GM12892 (cell line): ENCODE measurements around the gene NPHP4. TPM values are rescaled to one million over a fixed set of nuclear protein-coding genes. Genes with fewer than 3 reads are reported as not detected.
A peak's percentile ranks its signal among the peaks of the same experiment; 100 is the strongest.

Experiments used
- DNase-seq: peaks from one replicate; pipeline ENCODE4 v3.0.0; 2011; ENCODE audit not compliant: insufficient read length
- FAIRE-seq: peaks from 2 replicates; lab custom pipeline; 2011; peaks lifted over from hg19 to GRCh38; lab: Jason Lieb, UNC
- POLR2A ChIP-seq: IDR thresholded peaks from 2 replicates; pipeline ENCODE4 v1.6.1; 2011; ENCODE audit warnings: low read depth, low read length, control low read depth
- POLR2AphosphoS5 ChIP-seq: IDR thresholded peaks from 2 replicates; pipeline ENCODE4 v1.6.1; 2011; ENCODE audit warnings: low read depth, low read length, control low read depth
- TAF1 ChIP-seq: IDR thresholded peaks from 2 replicates; pipeline ENCODE4 v1.6.1; 2011; ENCODE audit warnings: low read depth, mild to moderate bottlenecking, control low read depth, low read length, borderline replicate concordance
- polyA plus RNA-seq: library from polyadenylated mRNA; unstranded; fragments of >200 nt; gene quantifications from one replicate; pipeline ENCODE4 v1.2.1, GENCODE V29; 2012; ENCODE audit warnings: missing spikeins, inconsistent platforms; ENCODE audit not compliant: missing spikeins

NPHP4 gene
- polyA plus RNA-seq: 4.7 TPM

DNA sequence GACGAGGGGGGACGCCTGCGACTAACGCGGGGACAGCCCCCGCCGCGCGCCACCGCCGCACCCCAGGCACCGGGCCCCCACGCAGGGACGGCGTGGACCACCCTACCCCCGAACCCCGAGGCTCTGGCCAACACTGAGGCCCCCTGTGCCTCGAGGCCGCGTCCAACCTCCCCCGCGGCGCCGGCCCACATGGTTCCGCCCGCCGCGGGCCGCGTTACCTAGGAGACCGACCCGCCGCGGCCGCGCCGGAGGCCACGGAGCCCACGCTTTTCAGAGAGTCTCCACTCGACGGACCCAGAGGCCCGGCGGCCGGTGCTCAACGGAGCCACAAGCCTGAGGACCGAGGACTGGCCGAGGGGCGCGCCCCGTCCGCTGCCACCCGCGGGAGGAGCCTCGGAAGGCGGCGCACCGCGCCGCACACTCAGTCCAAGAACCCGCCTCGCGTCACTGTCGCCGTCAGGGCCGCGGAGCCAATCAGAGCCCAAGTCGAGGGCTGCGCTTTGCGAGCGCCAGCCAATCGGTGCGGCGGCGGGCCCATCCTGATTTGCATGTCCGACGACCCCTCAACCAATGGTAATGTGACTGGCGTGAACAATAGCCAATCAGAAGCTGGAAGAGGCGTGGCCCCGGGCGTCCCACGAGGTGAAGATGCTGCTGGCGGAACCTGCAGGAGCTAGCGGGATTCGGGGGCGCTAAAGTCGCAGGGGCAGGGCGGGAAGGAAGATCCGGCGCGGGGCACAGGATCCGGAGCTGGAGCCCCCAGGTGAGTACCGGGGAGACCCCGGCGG lies at the start of gene NPHP4:
Gene NPHP4, minus strand, starts transcription at position 400 of the 788 bp plus-strand sequence. CDS start 6,136 bp downstream, outside the sequence.
- peak; percentile 43; the same call in 1 of the 2 replicates for TF ChIP-seq POLR2AphosphoS5
- TF ChIP-seq POLR2A: peak; percentile 63; the same call in 1 of the 2 replicates
- peak; percentile 62; the same call in 1 of the 2 replicates for TF ChIP-seq TAF1
- peak; percentile 99 for FAIRE-seq
- peak; percentile 99 for DNase-seq

DNA sequence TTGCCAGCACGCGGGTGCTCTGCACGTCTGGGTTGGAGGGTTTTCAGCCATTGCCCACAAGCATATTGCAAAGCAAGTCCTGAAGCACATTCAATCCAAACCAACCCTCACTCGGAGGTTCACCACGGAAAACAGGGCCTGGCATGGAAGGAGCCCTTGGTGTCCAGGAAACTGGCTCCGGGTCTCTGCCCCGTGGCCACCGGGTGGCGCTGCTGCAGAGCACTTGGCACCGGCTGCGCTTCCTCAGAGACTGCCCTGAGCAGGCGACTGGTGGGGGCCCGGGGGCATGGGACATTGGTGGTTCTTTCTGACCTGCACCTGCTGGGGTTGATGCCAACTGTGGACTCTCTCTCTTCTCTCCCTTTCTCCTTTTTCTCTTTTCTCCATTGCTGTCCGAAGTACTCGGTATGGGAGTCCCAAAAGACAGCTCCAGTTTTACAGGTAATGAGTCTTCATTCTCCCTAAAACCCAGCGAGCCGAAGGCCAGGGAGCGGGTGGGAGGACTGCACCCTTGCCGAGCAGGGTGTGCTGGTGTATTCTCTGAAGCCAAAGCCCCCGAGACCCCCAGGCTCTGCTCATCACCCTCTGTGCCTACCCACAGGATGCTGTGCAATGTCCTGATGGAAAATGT lies 49.3 kb upstream of the NPHP4 start:
- DNase-seq (peak; percentile 58), FAIRE-seq (no peak)
- TF ChIP-seq POLR2A (no peak), TAF1 (no peak), POLR2AphosphoS5 (no peak)

DNA sequence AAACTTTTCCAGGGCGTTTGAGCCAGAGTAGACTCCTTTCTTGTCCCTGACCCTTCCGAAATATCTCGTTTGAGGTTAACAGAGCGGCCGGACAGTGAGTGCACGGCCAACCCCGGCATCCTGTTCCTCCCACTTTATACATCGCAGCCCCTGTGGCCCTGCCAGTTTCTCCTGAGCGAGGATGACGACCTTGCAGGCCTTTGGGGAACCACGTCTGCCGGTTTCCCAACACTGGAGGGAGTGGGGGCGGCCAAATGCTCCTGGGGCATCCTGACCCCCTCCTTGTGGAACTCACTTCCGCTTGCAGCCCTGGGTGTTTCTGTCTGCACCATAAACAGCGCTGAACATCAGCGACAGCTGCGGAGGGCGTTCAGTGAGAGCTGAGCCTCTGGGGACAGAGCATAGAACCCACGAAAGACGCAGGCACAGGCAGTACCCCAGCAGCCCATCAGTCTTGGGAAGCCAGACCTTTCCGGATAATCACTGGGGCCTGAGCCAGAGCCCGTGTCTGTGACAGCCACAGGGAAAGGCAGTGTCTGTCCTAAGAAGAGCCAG lies 48.7 kb upstream of the NPHP4 start:
- DNase-seq (no peak), FAIRE-seq (no peak)
- TF ChIP-seq POLR2AphosphoS5 (no peak), POLR2A (no peak)

DNA sequence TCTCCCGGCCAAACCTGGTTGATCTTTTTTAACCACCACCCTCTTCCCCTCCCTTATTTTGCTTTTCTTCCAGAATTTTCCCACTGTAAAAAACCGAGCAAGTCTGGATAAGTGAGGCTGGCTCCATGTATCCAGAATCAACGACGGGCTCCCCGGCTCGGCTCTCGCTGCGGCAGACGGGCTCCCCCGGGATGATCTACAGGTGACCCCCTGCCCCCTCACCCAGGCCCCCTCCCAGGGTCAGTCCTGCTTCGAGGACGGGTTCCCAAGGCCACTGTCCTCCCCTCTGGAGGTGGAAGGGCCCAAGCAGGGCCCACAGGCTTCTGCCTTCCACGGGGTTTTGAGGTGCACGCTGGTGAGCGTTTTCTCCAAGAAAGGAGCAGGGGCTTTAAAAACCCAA lies 48.2 kb upstream of the NPHP4 start:
- TF ChIP-seq POLR2AphosphoS5 (no peak), POLR2A (no peak)
- DNase-seq (no peak), FAIRE-seq (no peak)

DNA sequence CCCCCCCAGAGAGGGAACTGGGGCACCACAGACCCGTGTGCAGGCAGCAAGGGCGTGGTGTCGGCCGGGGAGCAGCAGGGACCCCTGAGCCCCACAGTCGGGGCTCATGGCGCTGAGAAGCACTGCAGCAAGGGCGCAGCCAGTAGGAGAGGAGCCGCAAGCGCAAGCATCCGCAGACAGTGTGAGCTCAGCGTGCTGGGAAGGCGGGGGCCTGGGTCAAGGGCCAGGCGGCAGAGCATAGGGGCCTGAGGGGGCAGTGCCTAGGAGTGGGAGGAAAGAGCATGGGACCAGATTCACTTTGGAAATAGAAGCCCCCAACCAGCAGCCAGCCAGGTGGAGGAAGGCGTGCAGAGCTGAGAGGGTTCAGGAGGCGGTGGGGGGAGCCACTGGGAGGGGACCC lies 46.8 kb upstream of the NPHP4 start:
- no peak for DNase-seq
- no peak for TF ChIP-seq POLR2A
- no peak for TF ChIP-seq TAF1
- no peak for TF ChIP-seq POLR2AphosphoS5

DNA sequence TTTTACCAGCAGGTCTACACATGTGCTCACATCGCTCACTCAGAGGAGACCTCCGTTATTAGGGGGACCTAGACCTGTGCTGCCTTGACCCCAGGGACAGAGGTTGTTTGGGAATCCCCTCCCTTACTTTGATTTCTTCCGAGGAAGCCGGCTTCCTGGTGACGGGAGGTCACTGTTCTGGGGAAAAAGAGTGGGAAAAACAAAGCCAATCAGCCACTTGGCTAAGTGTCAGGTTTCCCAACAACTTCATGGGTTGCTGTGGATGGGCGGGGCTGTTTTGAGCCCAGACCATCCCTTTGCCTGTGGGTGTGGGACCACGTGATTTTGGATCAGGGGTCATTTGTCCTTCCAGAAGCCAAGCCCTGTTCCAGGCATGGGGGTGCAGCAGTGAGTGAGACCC lies 46.4 kb upstream of the NPHP4 start:
- DNase-seq (no peak), FAIRE-seq (no peak)
- no peak for TF ChIP-seq POLR2AphosphoS5
- TF ChIP-seq TAF1: no peak
- no peak for TF ChIP-seq POLR2A

More for the DNA sequence above, 46.8 kb upstream of the NPHP4 start:
- FAIRE-seq: no peak

DNA sequence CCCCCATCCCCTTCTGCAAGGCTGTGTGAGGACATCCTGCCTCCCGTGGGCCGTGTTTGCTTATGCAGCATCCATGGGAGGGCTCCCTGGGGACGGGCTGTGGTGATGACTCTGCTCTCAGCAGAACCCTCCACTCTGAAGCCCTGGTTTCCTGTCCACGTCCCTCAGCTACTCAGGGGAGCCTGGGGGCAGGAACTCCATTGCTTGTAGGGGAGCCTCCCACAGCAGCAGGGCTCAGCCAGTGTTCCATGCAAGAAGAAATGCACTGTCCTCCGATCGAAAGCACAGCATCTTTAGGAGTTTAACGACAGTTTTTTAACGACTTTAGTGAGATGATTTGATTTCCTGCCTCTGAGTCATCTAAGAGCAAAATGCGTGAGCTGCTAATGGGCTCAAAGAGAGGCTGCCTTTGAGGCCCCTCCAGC lies 45.1 kb upstream of the NPHP4 start:
- DNase-seq: no peak
- TF ChIP-seq POLR2AphosphoS5 (no peak), POLR2A (no peak), TAF1 (no peak)
- no peak for FAIRE-seq

DNA sequence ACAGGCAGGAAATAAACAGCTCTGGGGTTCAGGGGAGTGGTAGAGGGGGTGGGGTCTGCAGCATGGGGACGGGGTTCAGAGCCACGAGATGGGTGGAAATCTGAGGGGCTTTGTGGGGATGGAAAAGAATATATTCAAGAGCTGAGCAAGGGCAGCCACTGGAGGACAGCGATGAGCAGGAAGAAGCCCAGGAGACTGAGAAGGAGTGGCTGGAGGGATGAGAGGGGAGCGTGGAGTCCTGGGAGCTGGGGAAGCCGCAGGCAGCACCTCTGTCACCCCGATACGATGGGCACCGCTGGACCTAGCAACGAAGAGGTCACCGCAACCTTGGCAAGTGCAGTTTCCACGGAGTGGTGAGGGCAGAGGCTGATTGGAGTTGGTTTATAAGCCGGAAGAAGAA lies 43.5 kb upstream of the NPHP4 start:
- no peak for FAIRE-seq
- DNase-seq: no peak
- no peak for TF ChIP-seq TAF1
- no peak for TF ChIP-seq POLR2A
- TF ChIP-seq POLR2AphosphoS5: no peak

DNA sequence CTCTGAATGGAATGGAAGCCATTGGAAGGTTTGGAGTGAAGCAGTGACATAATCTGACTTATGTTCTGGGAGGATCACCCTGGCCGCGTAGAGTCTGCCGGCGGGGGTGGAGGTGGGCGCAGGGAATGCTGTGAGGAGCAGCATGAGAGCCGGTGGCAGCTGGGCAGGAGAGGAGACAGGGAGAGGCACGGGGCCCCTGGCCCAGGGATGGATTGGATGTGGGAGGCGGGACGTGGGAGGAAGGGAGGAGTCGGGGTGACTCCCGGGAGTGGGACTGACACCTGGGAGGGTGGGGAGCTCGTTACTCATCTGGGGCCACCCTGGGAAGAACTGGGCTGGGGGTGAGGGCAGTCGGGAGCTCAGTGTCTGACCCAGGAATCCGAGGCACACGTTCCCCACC lies 43.1 kb upstream of the NPHP4 start:
- TF ChIP-seq POLR2A (no peak), TAF1 (no peak), POLR2AphosphoS5 (no peak)
- FAIRE-seq: no peak
- no peak for DNase-seq

DNA sequence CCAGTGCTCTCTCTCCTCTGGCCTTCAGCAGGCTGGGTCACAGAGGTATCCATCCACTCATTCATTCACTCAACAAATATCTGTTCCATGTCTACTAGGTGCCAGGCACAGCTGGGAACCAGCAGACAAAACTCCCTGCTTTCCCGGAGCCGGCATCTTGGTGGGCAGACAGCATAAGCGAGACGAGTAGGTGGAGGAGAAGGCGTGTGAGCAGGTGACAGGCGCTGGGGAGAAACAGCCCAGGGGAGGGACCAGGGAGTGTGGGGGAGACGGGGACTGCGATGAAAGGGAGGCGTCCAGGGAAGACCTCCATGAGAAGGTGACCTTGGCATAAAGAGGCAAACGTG lies 42.5 kb upstream of the NPHP4 start:
- no peak for DNase-seq
- no peak for TF ChIP-seq POLR2AphosphoS5
- TF ChIP-seq TAF1: no peak
- no peak for FAIRE-seq

DNA sequence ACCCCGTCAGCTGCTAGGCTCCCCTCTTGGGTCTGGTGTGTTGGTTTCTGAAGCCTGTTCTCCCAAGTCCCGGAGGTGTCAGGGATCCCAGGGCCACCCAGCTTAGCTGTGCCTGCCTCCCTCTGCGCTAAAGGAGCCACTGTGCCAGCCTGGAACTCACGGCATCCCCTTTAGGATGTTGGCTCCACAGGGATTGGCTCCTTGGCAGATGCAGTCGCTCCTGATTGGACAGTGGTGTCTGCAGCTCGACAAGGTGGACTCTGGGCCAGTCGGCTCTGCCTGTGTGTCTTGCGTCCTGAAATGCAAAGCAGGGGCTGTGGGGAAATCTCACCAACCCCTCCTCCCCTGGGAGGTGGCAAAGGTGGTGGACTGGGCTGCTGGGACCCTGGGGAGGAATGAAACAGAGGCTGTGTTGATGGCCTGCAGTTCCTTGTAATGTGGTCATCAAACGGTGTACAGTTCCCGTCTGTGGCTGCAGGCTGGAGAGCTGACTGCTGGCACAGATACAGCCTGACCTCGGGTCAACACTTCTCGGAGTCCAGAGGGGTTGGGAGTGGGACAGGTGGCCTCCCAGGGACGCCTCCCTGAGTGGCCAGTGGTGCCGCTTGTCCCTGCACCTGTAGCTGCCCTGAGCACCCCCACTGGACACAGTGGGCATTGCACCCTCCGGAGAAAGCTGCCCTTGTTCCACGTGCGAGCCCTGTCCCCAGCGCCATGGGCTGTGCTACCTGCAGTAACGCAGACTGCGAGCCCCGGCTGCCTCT lies 41.9 kb upstream of the NPHP4 start:
- FAIRE-seq (no peak), DNase-seq (no peak)
- TF ChIP-seq POLR2AphosphoS5 (no peak), POLR2A (no peak), TAF1 (no peak)

DNA sequence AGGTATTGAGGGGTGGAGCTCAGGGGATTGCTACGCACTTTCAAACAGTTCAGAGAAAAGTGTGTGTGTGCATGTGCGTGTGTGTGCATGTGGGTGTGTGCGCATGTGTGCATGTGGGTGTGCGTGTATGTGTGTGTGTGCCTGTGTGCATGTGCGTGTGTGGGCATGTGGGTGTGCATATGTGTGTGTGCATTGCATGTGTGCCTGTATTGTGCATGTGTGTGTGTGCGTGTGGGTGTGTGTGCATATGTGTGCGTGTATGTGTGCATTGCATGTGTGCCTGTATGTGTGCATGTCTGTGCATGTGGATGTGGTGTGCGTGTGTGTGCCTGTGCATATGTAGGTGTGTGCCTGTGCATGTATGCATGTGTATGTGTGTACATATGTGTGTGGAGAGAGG lies 40.9 kb upstream of the NPHP4 start:
- no peak for DNase-seq
- no peak for TF ChIP-seq POLR2A
- no peak for TF ChIP-seq TAF1
- peak; percentile 77; the same call in 1 of the 2 replicates for TF ChIP-seq POLR2AphosphoS5
- FAIRE-seq: no peak
